Panc1 (cell line): ENCODE results near the gene MYRF.

Experiments
- POLR2AphosphoS5 ChIP-seq: IDR thresholded peaks from 2 replicates; pipeline ENCODE4 v1.6.1; 2012; ENCODE audit warnings: mild to moderate bottlenecking, low read depth, low read length, moderate library complexity
- SIN3A ChIP-seq: IDR thresholded peaks from 2 replicates; pipeline ENCODE4 v1.6.1; 2012; ENCODE audit warnings: low read depth, mild to moderate bottlenecking, low read length, moderate library complexity, borderline replicate concordance; ENCODE audit not compliant: insufficient read depth
- TCF7L2 ChIP-seq: IDR thresholded peaks from 2 replicates; pipeline ENCODE4 v1.6.1; 2011; ENCODE audit warnings: mild to moderate bottlenecking, low read depth, low read length, inconsistent platforms
- TF ChIP-seq, protein P1 (sequence below): fragments of 450-650 bp; IDR thresholded peaks from 2 replicates; pipeline ENCODE4 v1.5.1; 2017; ENCODE audit warnings: mild to moderate bottlenecking
- TF ChIP-seq, protein P2 (sequence below), 2 experiments: IDR thresholded peaks; 2 replicates each; pipeline ENCODE4 v1.6.1; 2011 to 2012; ENCODE audit warnings: low read depth in 2 of 2, control low read depth in 1 of 2, low read length in 1 of 2, mild to moderate bottlenecking in 1 of 2, moderate library complexity in 1 of 2; ENCODE audit not compliant: insufficient read depth in 1 of 2

DNA sequence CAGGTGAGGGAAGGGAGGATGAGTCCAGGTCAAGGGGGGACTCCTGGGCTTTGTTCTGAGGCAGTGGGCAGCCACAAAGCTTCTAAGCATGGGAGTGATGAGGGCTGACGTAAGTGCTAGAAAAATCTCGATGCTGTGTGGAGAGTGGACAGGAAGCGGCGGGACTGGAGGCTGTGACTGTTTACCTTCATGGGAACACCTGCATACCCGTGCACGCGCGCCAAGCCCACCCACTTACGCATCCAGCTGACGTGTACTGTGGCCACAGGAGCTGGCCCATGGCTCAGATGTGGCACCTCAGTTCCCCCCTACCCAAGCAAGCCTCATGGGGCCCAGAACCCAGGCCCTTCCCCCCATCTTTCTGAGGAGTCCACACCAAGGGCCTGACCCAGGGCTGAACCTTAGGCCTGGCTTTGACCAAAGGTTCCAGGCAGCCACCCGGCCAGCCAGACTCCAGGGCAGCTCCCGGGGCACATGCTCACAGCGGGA lies 14.0 kb downstream of the MYRF start:
- TF ChIP-seq, protein P1, sequence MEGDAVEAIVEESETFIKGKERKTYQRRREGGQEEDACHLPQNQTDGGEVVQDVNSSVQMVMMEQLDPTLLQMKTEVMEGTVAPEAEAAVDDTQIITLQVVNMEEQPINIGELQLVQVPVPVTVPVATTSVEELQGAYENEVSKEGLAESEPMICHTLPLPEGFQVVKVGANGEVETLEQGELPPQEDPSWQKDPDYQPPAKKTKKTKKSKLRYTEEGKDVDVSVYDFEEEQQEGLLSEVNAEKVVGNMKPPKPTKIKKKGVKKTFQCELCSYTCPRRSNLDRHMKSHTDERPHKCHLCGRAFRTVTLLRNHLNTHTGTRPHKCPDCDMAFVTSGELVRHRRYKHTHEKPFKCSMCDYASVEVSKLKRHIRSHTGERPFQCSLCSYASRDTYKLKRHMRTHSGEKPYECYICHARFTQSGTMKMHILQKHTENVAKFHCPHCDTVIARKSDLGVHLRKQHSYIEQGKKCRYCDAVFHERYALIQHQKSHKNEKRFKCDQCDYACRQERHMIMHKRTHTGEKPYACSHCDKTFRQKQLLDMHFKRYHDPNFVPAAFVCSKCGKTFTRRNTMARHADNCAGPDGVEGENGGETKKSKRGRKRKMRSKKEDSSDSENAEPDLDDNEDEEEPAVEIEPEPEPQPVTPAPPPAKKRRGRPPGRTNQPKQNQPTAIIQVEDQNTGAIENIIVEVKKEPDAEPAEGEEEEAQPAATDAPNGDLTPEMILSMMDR, result no peak
- TF ChIP-seq, protein P2, sequence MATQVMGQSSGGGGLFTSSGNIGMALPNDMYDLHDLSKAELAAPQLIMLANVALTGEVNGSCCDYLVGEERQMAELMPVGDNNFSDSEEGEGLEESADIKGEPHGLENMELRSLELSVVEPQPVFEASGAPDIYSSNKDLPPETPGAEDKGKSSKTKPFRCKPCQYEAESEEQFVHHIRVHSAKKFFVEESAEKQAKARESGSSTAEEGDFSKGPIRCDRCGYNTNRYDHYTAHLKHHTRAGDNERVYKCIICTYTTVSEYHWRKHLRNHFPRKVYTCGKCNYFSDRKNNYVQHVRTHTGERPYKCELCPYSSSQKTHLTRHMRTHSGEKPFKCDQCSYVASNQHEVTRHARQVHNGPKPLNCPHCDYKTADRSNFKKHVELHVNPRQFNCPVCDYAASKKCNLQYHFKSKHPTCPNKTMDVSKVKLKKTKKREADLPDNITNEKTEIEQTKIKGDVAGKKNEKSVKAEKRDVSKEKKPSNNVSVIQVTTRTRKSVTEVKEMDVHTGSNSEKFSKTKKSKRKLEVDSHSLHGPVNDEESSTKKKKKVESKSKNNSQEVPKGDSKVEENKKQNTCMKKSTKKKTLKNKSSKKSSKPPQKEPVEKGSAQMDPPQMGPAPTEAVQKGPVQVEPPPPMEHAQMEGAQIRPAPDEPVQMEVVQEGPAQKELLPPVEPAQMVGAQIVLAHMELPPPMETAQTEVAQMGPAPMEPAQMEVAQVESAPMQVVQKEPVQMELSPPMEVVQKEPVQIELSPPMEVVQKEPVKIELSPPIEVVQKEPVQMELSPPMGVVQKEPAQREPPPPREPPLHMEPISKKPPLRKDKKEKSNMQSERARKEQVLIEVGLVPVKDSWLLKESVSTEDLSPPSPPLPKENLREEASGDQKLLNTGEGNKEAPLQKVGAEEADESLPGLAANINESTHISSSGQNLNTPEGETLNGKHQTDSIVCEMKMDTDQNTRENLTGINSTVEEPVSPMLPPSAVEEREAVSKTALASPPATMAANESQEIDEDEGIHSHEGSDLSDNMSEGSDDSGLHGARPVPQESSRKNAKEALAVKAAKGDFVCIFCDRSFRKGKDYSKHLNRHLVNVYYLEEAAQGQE (IDR thresholded peaks at IDR 0.05; ENCODE audit: insufficient read depth in 1 of 2, low read depth in 2 of 2, low read length in 1 of 2), result no peak
- TF ChIP-seq POLR2AphosphoS5 (no peak), SIN3A (no peak), TCF7L2 (no peak)
